MM.1S (cell line): ENCODE results near the gene SIDT1.

Source experiments
- CTCF ChIP-seq: fragments of 300-600 bp; sonication (generic); IDR thresholded peaks from 2 replicates; pipeline ENCODE4 v1.5.1; 2016; ENCODE audit warnings: antibody characterized with exemption, low read length, mixed read lengths
- EZH2 ChIP-seq: fragments of 300-600 bp; sonication (generic); optimal IDR thresholded peaks from 2 replicates; pipeline ENCODE3; 2017; ENCODE audit warnings: low read depth, mild to moderate bottlenecking, antibody characterized with exemption, low read length, mixed read lengths
- EZH2phosphoT487 ChIP-seq: fragments of 300-600 bp; sonication (generic); IDR thresholded peaks from 2 replicates; pipeline ENCODE4 v1.6.1; 2018; ENCODE audit warnings: antibody characterized with exemption, low read length

- no peak for TF ChIP-seq CTCF
- no peak for TF ChIP-seq EZH2
- no peak for TF ChIP-seq EZH2phosphoT487
These were observed 30.8 kb upstream of the SIDT1 start for GRCh38 chr3:113501597-113501996.
